ENCODE results near the gene CLSTN2. TPM values are rescaled to one million over a fixed set of nuclear protein-coding genes. Genes with fewer than 3 reads are reported as not detected.
A peak's percentile ranks its signal among the peaks of the same experiment; 100 is the strongest.

The CLSTN2 gene
- total RNA-seq (10 to 100 TPM; 20.7 to 44.5 TPM), polyA plus RNA-seq (ENCODE audit: insufficient read length in 2 of 2) (10 to 100 TPM; 20.7 to 24.6 TPM)
- long read RNA-seq, donor 1, partial matches to known transcripts = 5 of 5 reads
- long read RNA-seq, donor 1, other reads (novel, unspliced or antisense) = 0 of 5 reads
- long read RNA-seq, donor 2 = 0 reads
- long read RNA-seq, donor 3 = 0 reads
- long read RNA-seq, donor 4 = 0 reads

DNA sequence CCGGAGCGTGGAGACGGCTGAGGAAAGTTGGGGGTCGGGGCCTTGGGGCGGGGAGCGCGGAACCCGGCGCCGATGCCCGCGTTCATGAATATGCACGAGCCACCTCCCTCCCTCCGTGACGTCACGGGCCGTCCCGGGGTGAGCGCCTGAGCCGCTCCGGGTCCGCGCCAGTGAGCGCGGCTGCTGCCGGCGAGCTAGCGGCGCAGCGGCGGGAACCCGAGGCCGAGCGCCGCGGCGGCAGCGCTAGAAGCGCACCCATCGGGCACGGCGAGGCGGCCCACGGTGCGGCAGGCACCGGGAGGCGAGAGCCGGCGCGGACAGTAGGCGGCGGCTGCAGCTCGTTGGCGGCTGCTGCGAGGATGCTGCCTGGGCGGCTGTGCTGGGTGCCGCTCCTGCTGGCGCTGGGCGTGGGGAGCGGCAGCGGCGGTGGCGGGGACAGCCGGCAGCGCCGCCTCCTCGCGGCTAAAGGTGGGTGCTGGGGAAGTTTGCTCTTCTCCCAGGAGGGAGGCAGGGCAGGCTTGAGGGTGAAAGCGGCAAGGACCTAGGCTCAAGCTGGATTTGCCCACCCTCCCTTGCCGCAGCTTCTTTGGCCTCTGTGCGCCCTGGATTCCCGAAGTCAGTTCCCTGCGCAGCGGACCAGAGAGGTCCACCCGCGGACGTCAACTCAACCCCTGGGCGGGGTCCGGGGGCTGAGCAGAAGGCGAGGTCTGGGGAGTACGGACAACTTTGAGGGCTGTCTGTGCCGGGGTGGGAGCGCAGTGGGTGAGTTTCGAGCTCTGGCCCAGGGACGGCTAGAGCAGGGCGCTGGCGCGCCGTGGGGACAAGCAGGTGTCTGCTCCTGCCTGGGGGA lies at the start of gene CLSTN2:
TSS of gene CLSTN2 (plus strand) at position 170 of the 850 bp plus-strand sequence.
- H3K27me3 ChIP-seq (ENCODE audit: control insufficient read depth, insufficient read depth, low read length) = peaks cover 12% of the 10 kb centered on the region
- WGBS (ENCODE audit: insufficient coverage) = 0% methylated on average over 88 of the region's 89 CpGs
- DNase-seq (ENCODE audit: low read depth in 4 of 6, low spot score in 6 of 6) = peak in 5 of 6 donors; percentile 49 to 93 (median 74)
- H3K27ac ChIP-seq (ENCODE audit: low read depth, low read length) = no peak within 1 kb of the TSS
- peak within 1 kb of the TSS; percentile 61 for H3K4me3 ChIP-seq (ENCODE audit: low read depth, low read length)
- no peaks in the 10 kb centered on the region for H3K36me3 ChIP-seq (ENCODE audit: control insufficient read depth, insufficient read depth, low read length)
- H3K4me1 ChIP-seq (ENCODE audit: control insufficient read depth, insufficient read depth, low read length) = peaks cover 20% of the 10 kb centered on the region
- no peaks in the 10 kb centered on the region for H3K9me3 ChIP-seq (ENCODE audit: control insufficient read depth, insufficient read depth, low read length)

DNA sequence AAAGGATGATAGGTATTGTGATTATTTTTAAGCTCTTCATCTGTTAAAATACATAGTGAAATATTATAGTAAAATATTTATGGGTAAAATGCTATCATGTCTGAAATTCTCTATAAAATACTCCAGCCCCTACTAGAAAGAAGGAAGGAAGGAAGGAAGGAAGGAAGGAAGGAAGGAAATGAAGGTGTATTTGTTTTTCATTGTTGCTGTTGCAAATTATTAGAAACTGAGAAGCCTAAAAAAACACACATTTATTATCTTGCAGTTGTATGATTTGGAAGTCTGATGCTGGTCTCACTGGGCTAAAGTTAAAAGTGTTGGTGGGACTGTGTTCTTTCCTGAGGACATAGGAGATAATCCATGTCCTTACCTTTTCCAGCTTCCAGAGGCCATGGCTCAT lies 47.6 kb upstream of the CLSTN2 start:
- DNase-seq (ENCODE audit: low read depth in 4 of 6, low spot score in 6 of 6) = no peak
- H3K36me3 ChIP-seq (ENCODE audit: control insufficient read depth, insufficient read depth, low read length) = no peaks in the 10 kb centered on the region
- H3K4me3 ChIP-seq (ENCODE audit: low read depth, low read length) = no peak overlapping the region
- no peaks in the 10 kb centered on the region for H3K27me3 ChIP-seq (ENCODE audit: control insufficient read depth, insufficient read depth, low read length)
- H3K27ac ChIP-seq (ENCODE audit: low read depth, low read length) = no peak overlapping the region
- peaks cover 2% of the 10 kb centered on the region for H3K9me3 ChIP-seq (ENCODE audit: control insufficient read depth, insufficient read depth, low read length)
- H3K4me1 ChIP-seq (ENCODE audit: control insufficient read depth, insufficient read depth, low read length) = no peaks in the 10 kb centered on the region

- Histone ChIP-seq H3K4me1 (ENCODE audit: control insufficient read depth, insufficient read depth, low read length) (no peaks in the 10 kb centered on the region), H3K4me3 (ENCODE audit: low read depth, low read length) (no peak overlapping the region), H3K27me3 (ENCODE audit: control insufficient read depth, insufficient read depth, low read length) (no peaks in the 10 kb centered on the region), H3K36me3 (ENCODE audit: control insufficient read depth, insufficient read depth, low read length) (no peaks in the 10 kb centered on the region), H3K9me3 (ENCODE audit: control insufficient read depth, insufficient read depth, low read length) (no peaks in the 10 kb centered on the region), H3K27ac (ENCODE audit: low read depth, low read length) (no peak overlapping the region)
- DNase-seq (ENCODE audit: low read depth in 4 of 6, low spot score in 6 of 6) = no peak
- no CpG with 5 or more reads among the region's 2 CpGs for WGBS (ENCODE audit: insufficient coverage)
Measured at GRCh38 chr3:139888561-139889140, 46.3 kb upstream of the CLSTN2 start.

- no peaks in the 10 kb centered on the region for H3K36me3 ChIP-seq (ENCODE audit: control insufficient read depth, insufficient read depth, low read length)
- no CpG with 5 or more reads among the region's 2 CpGs for WGBS (ENCODE audit: insufficient coverage)
- H3K4me3 ChIP-seq (ENCODE audit: low read depth, low read length) = no peak overlapping the region
- H3K27ac ChIP-seq (ENCODE audit: low read depth, low read length) = no peak overlapping the region
- H3K9me3 ChIP-seq (ENCODE audit: control insufficient read depth, insufficient read depth, low read length) = no peaks in the 10 kb centered on the region
- no peaks in the 10 kb centered on the region for H3K27me3 ChIP-seq (ENCODE audit: control insufficient read depth, insufficient read depth, low read length)
- no peaks in the 10 kb centered on the region for H3K4me1 ChIP-seq (ENCODE audit: control insufficient read depth, insufficient read depth, low read length)
- peak in 2 of 6 donors; percentile 21 to 26 for DNase-seq (ENCODE audit: low read depth in 4 of 6, low spot score in 6 of 6)
Measured at GRCh38 chr3:139893267-139893962, 41.6 kb upstream of the CLSTN2 start.

DNA sequence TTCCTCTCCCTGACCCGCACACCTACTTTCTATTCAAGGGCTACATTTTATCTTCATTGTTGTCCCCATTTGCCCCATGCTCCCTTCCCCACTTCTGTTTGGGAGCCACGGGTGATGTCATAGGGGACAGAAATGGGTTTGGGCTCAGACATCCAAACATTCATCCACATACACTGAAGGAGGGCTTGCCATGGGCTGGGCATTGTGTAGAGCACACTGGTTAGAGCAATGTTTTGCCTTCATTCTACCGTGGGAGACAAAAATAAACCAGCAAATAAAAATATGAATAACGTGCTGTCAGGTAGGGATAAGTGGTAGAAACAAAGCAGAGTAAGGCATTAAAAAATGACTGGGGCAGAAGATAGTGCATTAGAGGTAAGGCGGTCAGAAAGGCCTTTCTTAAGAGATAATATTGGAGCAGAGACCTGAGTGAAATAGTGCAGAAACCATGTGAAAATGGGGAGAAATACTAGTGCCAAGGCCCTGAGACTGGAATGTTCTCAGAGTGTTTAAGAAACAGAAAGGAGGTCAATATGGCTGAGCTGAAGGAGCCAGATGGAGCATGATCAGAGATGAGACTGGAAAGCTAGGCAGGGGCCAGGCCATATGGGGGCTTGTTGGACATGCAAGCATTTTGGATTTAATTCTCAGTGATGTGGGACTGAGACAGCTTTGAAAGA lies 40.9 kb upstream of the CLSTN2 start:
- Histone ChIP-seq H3K9me3 (ENCODE audit: control insufficient read depth, insufficient read depth, low read length) (no peaks in the 10 kb centered on the region), H3K4me3 (ENCODE audit: low read depth, low read length) (no peak overlapping the region), H3K27ac (ENCODE audit: low read depth, low read length) (no peak overlapping the region), H3K4me1 (ENCODE audit: control insufficient read depth, insufficient read depth, low read length) (no peaks in the 10 kb centered on the region), H3K36me3 (ENCODE audit: control insufficient read depth, insufficient read depth, low read length) (no peaks in the 10 kb centered on the region), H3K27me3 (ENCODE audit: control insufficient read depth, insufficient read depth, low read length) (no peaks in the 10 kb centered on the region)
- peak in 1 of 6 donors; percentile 67 for DNase-seq (ENCODE audit: low read depth in 4 of 6, low spot score in 6 of 6)
- 100% methylated on average over 4 of the region's 5 CpGs for WGBS (ENCODE audit: insufficient coverage)

GRCh38 chr3:139894643-139894989 lies 40.4 kb upstream of the CLSTN2 start:
- H3K27ac ChIP-seq (ENCODE audit: low read depth, low read length) = no peak overlapping the region
- H3K4me1 ChIP-seq (ENCODE audit: control insufficient read depth, insufficient read depth, low read length) = no peaks in the 10 kb centered on the region
- H3K9me3 ChIP-seq (ENCODE audit: control insufficient read depth, insufficient read depth, low read length) = no peaks in the 10 kb centered on the region
- DNase-seq (ENCODE audit: low read depth in 4 of 6, low spot score in 6 of 6) = no peak
- no peaks in the 10 kb centered on the region for H3K27me3 ChIP-seq (ENCODE audit: control insufficient read depth, insufficient read depth, low read length)
- no peaks in the 10 kb centered on the region for H3K36me3 ChIP-seq (ENCODE audit: control insufficient read depth, insufficient read depth, low read length)
- no peak overlapping the region for H3K4me3 ChIP-seq (ENCODE audit: low read depth, low read length)
- 100% methylated on average over 1 of the region's 1 CpG for WGBS (ENCODE audit: insufficient coverage)

GRCh38 chr3:139897759-139898158 lies 37.2 kb upstream of the CLSTN2 start:
- no peaks in the 10 kb centered on the region for H3K27me3 ChIP-seq (ENCODE audit: control insufficient read depth, insufficient read depth, low read length)
- H3K4me3 ChIP-seq (ENCODE audit: low read depth, low read length) = no peak overlapping the region
- no peaks in the 10 kb centered on the region for H3K36me3 ChIP-seq (ENCODE audit: control insufficient read depth, insufficient read depth, low read length)
- H3K9me3 ChIP-seq (ENCODE audit: control insufficient read depth, insufficient read depth, low read length) = no peaks in the 10 kb centered on the region
- no peaks in the 10 kb centered on the region for H3K4me1 ChIP-seq (ENCODE audit: control insufficient read depth, insufficient read depth, low read length)
- WGBS (ENCODE audit: insufficient coverage) = no CpG with 5 or more reads among the region's 5 CpGs
- no peak overlapping the region for H3K27ac ChIP-seq (ENCODE audit: low read depth, low read length)
- no peak for DNase-seq (ENCODE audit: low read depth in 4 of 6, low spot score in 6 of 6)

- no peak overlapping the region for H3K27ac ChIP-seq (ENCODE audit: low read depth, low read length)
- WGBS (ENCODE audit: insufficient coverage) = 93% methylated on average over 1 of the region's 1 CpG
- H3K27me3 ChIP-seq (ENCODE audit: control insufficient read depth, insufficient read depth, low read length) = no peaks in the 10 kb centered on the region
- no peaks in the 10 kb centered on the region for H3K9me3 ChIP-seq (ENCODE audit: control insufficient read depth, insufficient read depth, low read length)
- H3K4me3 ChIP-seq (ENCODE audit: low read depth, low read length) = no peak overlapping the region
- H3K4me1 ChIP-seq (ENCODE audit: control insufficient read depth, insufficient read depth, low read length) = no peaks in the 10 kb centered on the region
- H3K36me3 ChIP-seq (ENCODE audit: control insufficient read depth, insufficient read depth, low read length) = no peaks in the 10 kb centered on the region
- no peak for DNase-seq (ENCODE audit: low read depth in 4 of 6, low spot score in 6 of 6)
Measured at GRCh38 chr3:139906418-139906817, 28.6 kb upstream of the CLSTN2 start.

DNA sequence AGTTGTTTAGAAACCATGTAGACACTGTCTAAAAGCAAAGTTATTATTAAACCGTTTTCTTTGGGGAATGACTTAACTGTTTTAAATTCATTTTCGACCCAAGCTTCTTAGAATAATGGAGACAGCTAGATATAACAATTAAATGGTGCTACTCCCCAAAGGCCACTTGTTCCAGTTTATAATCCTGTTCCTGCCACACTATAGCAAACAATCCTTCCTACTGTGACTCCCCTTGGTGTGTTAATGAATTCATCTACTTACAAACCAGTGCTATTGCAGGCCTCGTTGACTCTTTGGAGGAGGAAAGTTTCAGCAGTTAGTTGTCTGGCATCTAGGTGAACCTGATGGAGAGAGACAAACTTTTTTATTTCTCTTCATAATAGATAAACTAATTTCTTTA lies 25.2 kb upstream of the CLSTN2 start:
- Histone ChIP-seq H3K27ac (ENCODE audit: low read depth, low read length) (no peak overlapping the region), H3K4me3 (ENCODE audit: low read depth, low read length) (no peak overlapping the region), H3K9me3 (ENCODE audit: control insufficient read depth, insufficient read depth, low read length) (no peaks in the 10 kb centered on the region), H3K36me3 (ENCODE audit: control insufficient read depth, insufficient read depth, low read length) (no peaks in the 10 kb centered on the region), H3K4me1 (ENCODE audit: control insufficient read depth, insufficient read depth, low read length) (no peaks in the 10 kb centered on the region), H3K27me3 (ENCODE audit: control insufficient read depth, insufficient read depth, low read length) (no peaks in the 10 kb centered on the region)
- peak in 3 of 6 donors; percentile 8 to 91 (median 19) for DNase-seq (ENCODE audit: low read depth in 4 of 6, low spot score in 6 of 6)
- no CpG with 5 or more reads among the region's 3 CpGs for WGBS (ENCODE audit: insufficient coverage)

Data from spinal cord (tissue), 10 donors.